ENCODE data around the gene SOWAHC.

GRCh38 chr2:109645412-109646184 is 31.4 kb downstream of the SOWAHC start:
- TF ChIP-seq EZH2 (IDR thresholded peaks at IDR 0.05; ENCODE audit: borderline replicate concordance, low read length) (no peak), CTCF (IDR thresholded peaks at IDR 0.05; ENCODE audit: low read length) (no peak)
